HG03520 (cell line): ENCODE data around the gene GRIPAP1.

Experiments used
- ATAC-seq: cut with Tn5 transposase; IDR thresholded peaks from one replicate; pipeline ENCODE4 v1.9.1; 2021; ENCODE audit warnings: mild to moderate bottlenecking, moderate library complexity; ENCODE audit not compliant: unreplicated experiment

The GRIPAP1 gene

GRCh38 chrX:48927736-48928382 lies 74.2 kb downstream of the GRIPAP1 start:
- no peak for ATAC-seq

GRCh38 chrX:48927123-48927522 lies 74.9 kb downstream of the GRIPAP1 start:
- no peak for ATAC-seq

GRCh38 chrX:48924270-48924669 lies 77.8 kb downstream of the GRIPAP1 start:
- no peak for ATAC-seq

GRCh38 chrX:48923771-48924170 lies 78.3 kb downstream of the GRIPAP1 start:
- no peak for ATAC-seq
